Testis (tissue), 3 donors: ENCODE data around the gene FAM83B. TPM values are rescaled to one million over a fixed set of nuclear protein-coding genes. Genes with fewer than 3 reads are reported as not detected.

Experiments used
- DNase-seq: peaks from one replicate; pipeline ENCODE4 v3.0.0-alpha.2; 2019
- H3K27ac ChIP-seq, 2 donors: fragments of 200-600 bp; sonication (generic); one replicate each; pipeline ENCODE4 v1.5.1; 2019
- H3K27me3 ChIP-seq: fragments of 200-600 bp; sonication (generic); one replicate; pipeline ENCODE4 v1.5.1; 2019
- H3K36me3 ChIP-seq: fragments of 200-600 bp; sonication (generic); one replicate; pipeline ENCODE4 v1.5.1; 2017; ENCODE audit warnings: low read depth; ENCODE audit errors: missing control alignments
- H3K4me1 ChIP-seq: fragments of 200-600 bp; sonication (generic); one replicate; pipeline ENCODE4 v1.5.1; 2019
- H3K4me3 ChIP-seq, 2 donors: fragments of 200-600 bp; sonication (generic); one replicate each; pipeline ENCODE4 v1.5.1; 2017 to 2019
- H3K9me3 ChIP-seq: fragments of 200-600 bp; sonication (generic); one replicate; pipeline ENCODE4 v1.5.1; 2017
- POLR2A ChIP-seq: fragments of 450-650 bp; IDR thresholded peaks from one replicate; pipeline ENCODE4 v1.6.1; 2017; ENCODE audit warnings: antibody characterized with exemption, mild to moderate bottlenecking, moderate library complexity
- WGBS, 2 donors: methylation state at CpG; one replicate each; pipeline ENCODE4 v1.1.5; 2018; 5-methylcytosine and 5-hydroxymethylcytosine counted together
- intact Hi-C: fragments of 100-400 bp; cut with DNase I; formaldehyde crosslinking; loops from one replicate; pipeline ENCODE4 v1.15.1; 2023; ENCODE audit warnings: low total_unique reads
- polyA plus RNA-seq: library from polyadenylated mRNA; stranded (reverse); fragments of 350-450 nt; fragmentation: Illumina TruSeq; extraction: RNeasy Lipid Tissue Mini Kit (QIAGEN cat#74804); gene quantifications from one replicate; pipeline ENCODE4 v1.2.3, GENCODE V29; 2014; ENCODE audit warnings: low read depth, low replicate concordance; ENCODE audit not compliant: insufficient read depth
- total RNA-seq, 2 donors: library from RNA; depleted of rRNA; stranded (reverse); fragments of >200 nt; gene quantifications; one replicate each; pipeline ENCODE4 v1.2.3, GENCODE V29; 2016
- TF ChIP-seq, protein P1 (sequence below), 3 experiments: fragments of 450-650 bp in 2 of 3; fragments of 200-600 bp in 1 of 3; sonication (generic) in 1 of 3; IDR thresholded peaks; one replicate each; pipeline ENCODE4 v1.5.1; 2016 to 2019; ENCODE audit warnings: antibody characterized with exemption in 3 of 3, mild to moderate bottlenecking in 2 of 3, moderate library complexity in 1 of 3

The FAM83B gene
- total and polyA plus RNA-seq, 3 donors from 2014 or later = 1.0 to 1.6 (median 1.3) TPM

DNA sequence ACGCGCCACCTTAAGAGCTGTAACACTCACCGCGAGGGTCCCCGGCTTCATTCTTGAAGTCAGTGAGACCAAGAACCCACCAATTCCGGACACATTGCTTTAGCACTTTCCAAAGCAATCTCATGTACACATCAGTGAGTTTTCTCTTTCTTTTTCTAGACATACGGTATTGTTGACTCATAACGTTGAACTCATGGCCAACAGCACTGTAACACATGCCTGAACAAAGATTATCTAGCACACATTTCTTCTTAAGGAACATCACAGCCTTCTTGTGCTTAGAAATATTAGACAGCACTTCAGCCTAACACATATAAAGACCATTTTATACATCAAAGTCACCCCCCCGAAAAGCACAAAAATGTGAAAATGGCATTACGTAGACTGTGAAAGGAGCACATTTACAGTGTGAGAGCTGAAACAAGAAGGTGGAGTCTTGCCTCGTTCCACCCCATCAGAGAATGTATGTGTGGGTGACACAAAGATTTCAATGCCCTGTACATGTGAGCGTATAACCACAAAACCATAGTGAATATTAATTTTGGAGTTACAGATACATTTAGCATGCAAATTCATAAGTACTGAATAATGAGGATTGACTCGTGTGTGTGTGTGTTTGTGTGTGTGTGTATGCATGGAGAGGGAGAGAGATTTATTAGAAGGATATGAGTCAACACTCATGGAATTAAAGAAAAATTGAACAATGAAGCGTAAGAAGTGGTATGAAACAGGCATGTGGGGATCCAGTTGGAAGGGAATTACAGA, 134.1 kb downstream of the FAM83B start:
- H3K36me3 ChIP-seq = no peaks in the 10 kb centered on the region
- DNase-seq = no peak
- intact Hi-C loops = no loop called here
- 89% methylated on average over 14 of the region's 14 CpGs for WGBS, 2 donors
- H3K9me3 ChIP-seq = no peaks in the 10 kb centered on the region
- TF ChIP-seq POLR2A = no peak
- TF ChIP-seq, protein P1, sequence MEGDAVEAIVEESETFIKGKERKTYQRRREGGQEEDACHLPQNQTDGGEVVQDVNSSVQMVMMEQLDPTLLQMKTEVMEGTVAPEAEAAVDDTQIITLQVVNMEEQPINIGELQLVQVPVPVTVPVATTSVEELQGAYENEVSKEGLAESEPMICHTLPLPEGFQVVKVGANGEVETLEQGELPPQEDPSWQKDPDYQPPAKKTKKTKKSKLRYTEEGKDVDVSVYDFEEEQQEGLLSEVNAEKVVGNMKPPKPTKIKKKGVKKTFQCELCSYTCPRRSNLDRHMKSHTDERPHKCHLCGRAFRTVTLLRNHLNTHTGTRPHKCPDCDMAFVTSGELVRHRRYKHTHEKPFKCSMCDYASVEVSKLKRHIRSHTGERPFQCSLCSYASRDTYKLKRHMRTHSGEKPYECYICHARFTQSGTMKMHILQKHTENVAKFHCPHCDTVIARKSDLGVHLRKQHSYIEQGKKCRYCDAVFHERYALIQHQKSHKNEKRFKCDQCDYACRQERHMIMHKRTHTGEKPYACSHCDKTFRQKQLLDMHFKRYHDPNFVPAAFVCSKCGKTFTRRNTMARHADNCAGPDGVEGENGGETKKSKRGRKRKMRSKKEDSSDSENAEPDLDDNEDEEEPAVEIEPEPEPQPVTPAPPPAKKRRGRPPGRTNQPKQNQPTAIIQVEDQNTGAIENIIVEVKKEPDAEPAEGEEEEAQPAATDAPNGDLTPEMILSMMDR (IDR thresholded peaks at IDR 0.05) = no peak
- no peaks in the 10 kb centered on the region for H3K4me1 ChIP-seq
- no peak overlapping the region for H3K4me3 ChIP-seq
- H3K27ac ChIP-seq = no peak overlapping the region
- no peaks in the 10 kb centered on the region for H3K27me3 ChIP-seq

DNA sequence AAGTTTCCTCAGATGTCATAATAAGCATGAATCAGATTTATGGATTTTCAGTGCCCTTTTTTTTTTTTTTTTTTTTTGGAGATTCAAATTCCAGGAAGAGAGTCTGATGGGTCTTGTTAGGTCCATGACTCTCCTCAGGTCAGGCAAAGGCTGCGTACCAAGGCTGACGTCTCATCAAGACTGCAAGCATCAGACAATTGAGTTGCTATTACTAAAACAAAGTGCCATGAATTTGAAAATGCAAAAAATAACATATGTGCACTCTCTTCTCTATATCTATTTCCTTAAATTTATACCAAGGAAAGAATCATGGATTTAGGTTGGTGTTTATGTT, 134.7 kb downstream of the FAM83B start:
- Histone ChIP-seq H3K4me3 (no peak overlapping the region), H3K9me3 (no peaks in the 10 kb centered on the region)
- intact Hi-C loops = no loop called here

DNA sequence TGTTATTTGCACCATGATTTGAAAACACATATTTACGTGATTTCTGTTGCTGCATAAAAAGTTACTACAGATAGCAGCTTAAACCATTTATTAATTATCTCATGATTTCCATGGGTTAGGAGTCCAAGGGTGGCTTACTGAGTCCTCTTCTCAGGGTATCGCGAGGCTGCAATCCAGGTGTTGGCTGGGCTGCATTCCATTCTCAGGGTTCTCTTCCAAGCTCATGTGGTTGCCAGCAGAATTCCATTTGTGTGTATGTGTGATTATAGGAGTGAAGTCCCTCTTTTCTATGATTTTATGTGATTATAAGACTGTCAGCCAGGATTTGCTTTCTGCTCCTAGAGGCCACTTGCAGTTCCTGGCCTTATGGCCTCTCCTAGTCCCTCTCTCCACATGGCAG, 135.1 kb downstream of the FAM83B start:
- Histone ChIP-seq H3K36me3 (no peaks in the 10 kb centered on the region), H3K4me3 (no peak overlapping the region), H3K27me3 (no peaks in the 10 kb centered on the region), H3K27ac (no peak overlapping the region), H3K4me1 (no peaks in the 10 kb centered on the region), H3K9me3 (no peaks in the 10 kb centered on the region)
- DNase-seq = no peak
- WGBS, 2 donors = 82 to 91% methylated on average over 3 of the region's 3 CpGs
- intact Hi-C loops = no loop called here
- no peak for TF ChIP-seq POLR2A
- TF ChIP-seq, protein P1 (IDR thresholded peaks at IDR 0.05) = no peak

More for the DNA sequence above, 134.7 kb downstream of the FAM83B start:
- Histone ChIP-seq H3K36me3 (no peaks in the 10 kb centered on the region), H3K27ac (no peak overlapping the region), H3K4me1 (no peaks in the 10 kb centered on the region), H3K27me3 (no peaks in the 10 kb centered on the region)
- 88 to 96% methylated on average over 2 of the region's 2 CpGs for WGBS, 2 donors
- TF ChIP-seq, protein P1 (IDR thresholded peaks at IDR 0.05) = no peak
- no peak for TF ChIP-seq POLR2A
- DNase-seq = no peak

DNA sequence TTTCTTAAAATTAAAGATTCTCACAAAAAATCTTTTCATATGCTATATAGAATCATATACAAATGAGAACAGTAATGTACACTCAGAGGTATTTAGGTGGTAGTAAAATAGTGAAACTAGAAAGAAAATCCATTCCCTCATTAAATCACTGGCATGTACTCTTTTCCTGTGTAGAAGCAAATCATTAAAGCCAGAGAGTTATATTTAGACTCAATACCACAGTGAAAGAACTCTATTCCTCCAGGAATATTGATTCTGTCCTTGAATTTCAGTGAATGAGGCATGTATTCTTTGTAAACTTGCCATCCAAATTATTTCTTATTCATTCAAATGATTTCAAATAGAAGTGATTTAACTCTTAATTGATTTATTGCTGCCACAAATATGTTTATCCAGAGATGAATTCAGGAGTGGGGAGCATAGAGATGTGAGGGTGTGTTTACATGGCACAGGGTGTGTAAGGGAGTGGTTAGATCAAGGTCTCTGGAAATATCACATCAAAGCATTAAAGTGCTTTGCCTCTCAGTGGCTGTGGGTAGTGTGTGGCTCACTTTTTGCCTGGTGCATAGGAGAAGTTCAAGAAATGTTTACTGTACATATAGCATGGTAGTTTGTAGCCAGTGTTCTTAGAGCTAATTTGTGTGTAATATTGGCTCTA, 141.2 kb downstream of the FAM83B start:
- H3K27me3 ChIP-seq = no peaks in the 10 kb centered on the region
- H3K4me3 ChIP-seq = no peak overlapping the region
- no peak overlapping the region for H3K27ac ChIP-seq
- no peak for DNase-seq
- no peaks in the 10 kb centered on the region for H3K36me3 ChIP-seq
- intact Hi-C loops = no loop called here
- H3K9me3 ChIP-seq = no peaks in the 10 kb centered on the region
- H3K4me1 ChIP-seq = no peaks in the 10 kb centered on the region
- TF ChIP-seq, protein P1 (IDR thresholded peaks at IDR 0.05) = no peak
- no peak for TF ChIP-seq POLR2A

DNA sequence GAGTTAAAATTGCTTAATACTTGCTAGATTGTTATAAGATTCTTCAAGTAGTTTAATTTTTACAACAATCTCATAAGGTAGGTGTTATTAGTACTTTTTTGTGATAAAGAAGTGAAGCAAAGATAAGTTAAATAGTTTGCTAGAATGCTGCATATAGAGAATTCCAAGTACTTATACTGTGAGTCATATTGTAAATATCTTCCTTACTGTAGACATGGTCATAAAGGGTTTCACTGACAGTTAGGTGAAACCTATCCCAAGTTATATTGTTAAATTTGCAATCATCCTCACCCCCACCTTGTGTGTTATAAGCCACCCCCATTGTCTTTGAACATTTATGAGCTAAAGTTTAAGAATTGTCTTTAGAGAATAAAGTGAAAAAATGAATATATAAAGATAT, 142.0 kb downstream of the FAM83B start:
- no peak overlapping the region for H3K27ac ChIP-seq
- no peaks in the 10 kb centered on the region for H3K4me1 ChIP-seq
- no peaks in the 10 kb centered on the region for H3K27me3 ChIP-seq
- intact Hi-C loops = no loop called here
- TF ChIP-seq, protein P1 (IDR thresholded peaks at IDR 0.05) = no peak
- no peak for TF ChIP-seq POLR2A
- no peak overlapping the region for H3K4me3 ChIP-seq
- H3K36me3 ChIP-seq = no peaks in the 10 kb centered on the region
- H3K9me3 ChIP-seq = no peaks in the 10 kb centered on the region
- DNase-seq = no peak
